ENCODE data around the gene SEC14L6. TPM values are rescaled to one million over a fixed set of nuclear protein-coding genes. Genes with fewer than 3 reads are reported as not detected.
"Not testable (repeated sequence)": the region's sequence is repeated elsewhere in the genome, so short reads cannot be mapped to it uniquely, and the experiment has no call there.

SEC14L6 gene
- not detected for total RNA-seq
- polyA plus RNA-seq = not detected
- total RNA-seq = not detected

- Histone ChIP-seq H3K27ac (ENCODE audit: low read depth, low read length) (no peak within 1 kb of the TSS), H3K4me3 (ENCODE audit: low read length) (no peak within 1 kb of the TSS), H3K9me3 (ENCODE audit: control insufficient read depth in 2 of 3, low read length in 3 of 3) (no peaks in the 10 kb centered on the region), H3K36me3 (ENCODE audit: control insufficient read depth in 2 of 3, insufficient read depth in 3 of 3, low read length in 3 of 3) (no peaks in the 10 kb centered on the region), H3K27me3 (ENCODE audit: control insufficient read depth in 2 of 2, insufficient read depth in 2 of 2, low read length in 2 of 2) (peaks cover 0 to 3% of the 10 kb centered on the region in 2 donors), H3K4me1 (ENCODE audit: control insufficient read depth in 2 of 2, insufficient read depth in 2 of 2, low read length in 2 of 2) (no peaks in the 10 kb centered on the region)
- ChIA-PET POLR2A (no interaction called here), CTCF (no interaction called here)
- DNase-seq (no peak), ATAC-seq (no peak)
- Mint-ChIP-seq H3K27ac (no peak within 1 kb of the TSS), H3K27me3 (peaks cover 26 to 36% (median 30%) of the 10 kb centered on the region in 5 donors), H3K9me3 (peaks cover 0 to 2% (median 0%) of the 10 kb centered on the region in 11 donors), H3K4me1 (peaks cover 0 to 9% (median 4%) of the 10 kb centered on the region in 7 donors), H3K4me3 (no peak within 1 kb of the TSS), H3K36me3 (no peaks in the 10 kb centered on the region)
- intact Hi-C loops (cut with micrococcal nuclease) = no loop called here
Measured at GRCh38 chr22:30546616-30547015, at the start of gene SEC14L6. Gene SEC14L6 (minus strand): TSS chr22:30546741. CDS start chr22:30546682, 59 bp downstream.

GRCh38 chr22:30596199-30596598 lies 49.7 kb upstream of the SEC14L6 start:
- CTCF ChIA-PET = no interaction called here
- POLR2A ChIA-PET = no interaction called here
- Histone ChIP-seq H3K27me3 (ENCODE audit: control insufficient read depth in 2 of 2, insufficient read depth in 2 of 2, low read length in 2 of 2) (no peaks in the 10 kb centered on the region), H3K4me3 (ENCODE audit: low read length) (no peak overlapping the region), H3K27ac (ENCODE audit: low read depth, low read length) (no peak overlapping the region), H3K36me3 (ENCODE audit: control insufficient read depth in 2 of 3, insufficient read depth in 3 of 3, low read length in 3 of 3) (no peaks in the 10 kb centered on the region), H3K9me3 (ENCODE audit: control insufficient read depth in 2 of 3, low read length in 3 of 3) (no peaks in the 10 kb centered on the region), H3K4me1 (ENCODE audit: control insufficient read depth in 2 of 2, insufficient read depth in 2 of 2, low read length in 2 of 2) (peaks cover under 1 to 2% of the 10 kb centered on the region in 2 donors)
- Mint-ChIP-seq H3K4me1 (peaks cover 0 to 3% (median 0%) of the 10 kb centered on the region in 7 donors), H3K9me3 (peaks cover 0 to 2% (median 0%) of the 10 kb centered on the region in 11 donors), H3K27ac (no peak overlapping the region), H3K4me3 (no peak overlapping the region), H3K27me3 (peaks cover 0 to 23% (median 0%) of the 10 kb centered on the region in 5 donors), H3K36me3 (no peaks in the 10 kb centered on the region)
- intact Hi-C loops (cut with micrococcal nuclease) = no loop called here
- DNase-seq (no peak), ATAC-seq (no peak)

GRCh38 chr22:30592360-30592713 lies 45.8 kb upstream of the SEC14L6 start:
- H3K27me3 ChIP-seq (ENCODE audit: control insufficient read depth in 2 of 2, insufficient read depth in 2 of 2, low read length in 2 of 2); ATAC-seq; H3K27ac Mint-ChIP-seq; CTCF ChIA-PET; H3K36me3 Mint-ChIP-seq; H3K9me3 ChIP-seq (ENCODE audit: control insufficient read depth in 2 of 3, low read length in 3 of 3); H3K4me3 Mint-ChIP-seq; H3K9me3 Mint-ChIP-seq; DNase-seq: not testable (repeated sequence)
- Mint-ChIP-seq H3K27me3 (peaks cover 0 to 23% (median 0%) of the 10 kb centered on the region in 5 donors), H3K4me1 (peaks cover 0 to 12% (median 0%) of the 10 kb centered on the region in 7 donors)
- Histone ChIP-seq H3K36me3 (ENCODE audit: control insufficient read depth in 2 of 3, insufficient read depth in 3 of 3, low read length in 3 of 3) (peaks cover 2 to 21% (median 6%) of the 10 kb centered on the region in 3 experiments), H3K4me1 (ENCODE audit: control insufficient read depth in 2 of 2, insufficient read depth in 2 of 2, low read length in 2 of 2) (peaks cover 8 to 12% of the 10 kb centered on the region in 2 donors), H3K27ac (ENCODE audit: low read depth, low read length) (peak overlapping the region; percentile 85), H3K4me3 (ENCODE audit: low read length) (peak overlapping the region; percentile 85)
- intact Hi-C loops (cut with micrococcal nuclease) = loop anchor here (1.0 to 5.0 kb wide), 25 partner anchors 14 to 1850 kb away; partner anchors contain the start of genes CHEK2 (in 2 of the 2), DEPDC5 (in 2 of the 2), DUSP18 (in 2 of the 2) and HSCB (in 2 of the 2)
- POLR2A ChIA-PET = interaction anchor here (1.1 to 2.2 kb wide), 4 partner anchors 12 to 349 kb away, joined by 4 to 8 read pairs (median 6); partner anchors contain the start of gene TCN2

- Histone ChIP-seq H3K36me3 (ENCODE audit: control insufficient read depth in 2 of 3, insufficient read depth in 3 of 3, low read length in 3 of 3) (peaks cover 4 to 27% (median 12%) of the 10 kb centered on the region in 3 experiments), H3K4me3 (ENCODE audit: low read length) (peak within 1 kb of the TSS; percentile 85), H3K27ac (ENCODE audit: low read depth, low read length) (peak within 1 kb of the TSS; percentile 85), H3K4me1 (ENCODE audit: control insufficient read depth in 2 of 2, insufficient read depth in 2 of 2, low read length in 2 of 2) (peaks cover 8 to 12% of the 10 kb centered on the region in 2 donors), H3K27me3 (ENCODE audit: control insufficient read depth in 2 of 2, insufficient read depth in 2 of 2, low read length in 2 of 2) (no peaks in the 10 kb centered on the region), H3K9me3 (ENCODE audit: control insufficient read depth in 2 of 3, low read length in 3 of 3) (no peaks in the 10 kb centered on the region)
- POLR2A ChIA-PET = interaction anchor here (0.8 to 2.2 kb wide), 5 partner anchors 11 to 349 kb away, joined by 3 to 8 read pairs (median 4); partner anchors contain the start of gene TCN2
- intact Hi-C loops (cut with micrococcal nuclease) = loop anchor here (1.0 to 5.0 kb wide), 25 partner anchors 15 to 1849 kb away; partner anchors contain the start of genes CHEK2 (in 2 of the 2), DEPDC5 (in 2 of the 2), DUSP18 (in 2 of the 2) and HSCB (in 2 of the 2)
- Mint-ChIP-seq H3K4me3 (no peak within 1 kb of the TSS), H3K27me3 (peaks cover 0 to 23% (median 0%) of the 10 kb centered on the region in 5 donors), H3K27ac (no peak within 1 kb of the TSS), H3K9me3 (no peaks in the 10 kb centered on the region), H3K4me1 (peaks cover 0 to 12% (median 0%) of the 10 kb centered on the region in 7 donors), H3K36me3 (peaks cover 0 to 15% (median 6%) of the 10 kb centered on the region in 5 donors)
- CTCF ChIA-PET = interaction anchor here (0.6 to 1.6 kb wide), 2 partner anchors 42 to 120 kb away, joined by 3 read pairs; no protein-coding TSS in a partner anchor
- DNase-seq (peak; percentile 80 to 98 (median 96)), ATAC-seq (peak; percentile 99)
Measured at GRCh38 chr22:30591588-30592359, 45.2 kb upstream of the SEC14L6 start, which contains the start of gene PES1. Gene PES1 (minus strand): TSS chr22:30591910. CDS start chr22:30591833, 77 bp downstream.

- H3K4me1 Mint-ChIP-seq = peaks cover 0 to 12% (median 0%) of the 10 kb centered on the region in 7 donors
- Histone ChIP-seq H3K4me1 (ENCODE audit: control insufficient read depth in 2 of 2, insufficient read depth in 2 of 2, low read length in 2 of 2) (peaks cover 8 to 12% of the 10 kb centered on the region in 2 donors), H3K27ac (ENCODE audit: low read depth, low read length) (peak overlapping the region; percentile 85), H3K9me3 (ENCODE audit: control insufficient read depth in 2 of 3, low read length in 3 of 3) (no peaks in the 10 kb centered on the region), H3K27me3 (ENCODE audit: control insufficient read depth in 2 of 2, insufficient read depth in 2 of 2, low read length in 2 of 2) (no peaks in the 10 kb centered on the region), H3K36me3 (ENCODE audit: control insufficient read depth in 2 of 3, insufficient read depth in 3 of 3, low read length in 3 of 3) (peaks cover 4 to 32% (median 15%) of the 10 kb centered on the region in 3 experiments), H3K4me3 (ENCODE audit: low read length) (peak overlapping the region; percentile 85)
- intact Hi-C loops (cut with micrococcal nuclease) = loop anchor here (5.0 kb wide), 8 partner anchors 284 to 1849 kb away; partner anchors contain the start of genes CHEK2 (in 2 of the 2), DEPDC5 (in 2 of the 2), HSCB (in 2 of the 2) and PRR14L (in 2 of the 2)
- H3K4me3 Mint-ChIP-seq = no peak overlapping the region
- ChIA-PET CTCF (interaction anchor here (0.6 to 1.6 kb wide), 2 partner anchors 43 to 121 kb away, joined by 3 read pairs; no protein-coding TSS in a partner anchor), POLR2A (interaction anchor here (0.8 to 2.2 kb wide), 5 partner anchors 11 to 350 kb away, joined by 3 to 8 read pairs (median 4); partner anchors contain the start of gene TCN2)
- no peaks in the 10 kb centered on the region for H3K9me3 Mint-ChIP-seq
- H3K36me3 Mint-ChIP-seq = peaks cover 3 to 20% (median 10%) of the 10 kb centered on the region in 5 donors
- no peak for ATAC-seq
- no peak overlapping the region for H3K27ac Mint-ChIP-seq
- no peak for DNase-seq
- peaks cover 0 to 23% (median 0%) of the 10 kb centered on the region in 5 donors for H3K27me3 Mint-ChIP-seq
Measured at GRCh38 chr22:30591191-30591587, 44.6 kb upstream of the SEC14L6 start.

- intact Hi-C loops (cut with micrococcal nuclease) = no loop called here
- Mint-ChIP-seq H3K4me1 (peaks cover 0 to 14% (median 0%) of the 10 kb centered on the region in 7 donors), H3K4me3 (no peak overlapping the region), H3K9me3 (no peaks in the 10 kb centered on the region), H3K27me3 (no peaks in the 10 kb centered on the region), H3K27ac (no peak overlapping the region), H3K36me3 (peaks cover 5 to 52% (median 20%) of the 10 kb centered on the region in 5 donors)
- no peak overlapping the region for H3K27ac ChIP-seq (ENCODE audit: low read depth, low read length)
- peaks cover 8 to 12% of the 10 kb centered on the region in 2 donors for H3K4me1 ChIP-seq (ENCODE audit: control insufficient read depth in 2 of 2, insufficient read depth in 2 of 2, low read length in 2 of 2)
- POLR2A ChIA-PET = no interaction called here
- CTCF ChIA-PET = interaction anchor here (0.9 kb wide), 1 partner anchor 190 kb away, joined by 3 read pairs; the partner anchor contains the start of gene SEC14L2
- DNase-seq = no peak
- H3K4me3 ChIP-seq (ENCODE audit: low read length) = no peak overlapping the region
- H3K27me3 ChIP-seq (ENCODE audit: control insufficient read depth in 2 of 2, insufficient read depth in 2 of 2, low read length in 2 of 2) = no peaks in the 10 kb centered on the region
- H3K36me3 ChIP-seq (ENCODE audit: control insufficient read depth in 2 of 3, insufficient read depth in 3 of 3, low read length in 3 of 3) = peaks cover 10 to 79% (median 52%) of the 10 kb centered on the region in 3 experiments
- no peaks in the 10 kb centered on the region for H3K9me3 ChIP-seq (ENCODE audit: control insufficient read depth in 2 of 3, low read length in 3 of 3)
- no peak for ATAC-seq
Measured at GRCh38 chr22:30586414-30586813, 39.9 kb upstream of the SEC14L6 start.
